Measurements from ENCODE around the gene THSD4. TPM values are rescaled to one million over a fixed set of nuclear protein-coding genes. Genes with fewer than 3 reads are reported as not detected.

The THSD4 gene
- total RNA-seq, 4 donors from 2014 or later = 23.0 to 68.5 (median 48.6) TPM

GRCh38 chr15:71551566-71551965, 436.3 kb downstream of the THSD4 start:
- no peaks in the 10 kb centered on the region for H3K4me1 ChIP-seq
- no peaks in the 10 kb centered on the region for H3K36me3 ChIP-seq
- H3K27ac ChIP-seq = no peak overlapping the region
- WGBS, 2 donors = 87 to 93% methylated on average over 5 of the region's 5 CpGs
- DNase-seq = no peak
- intact Hi-C loops (cut with DNase I) = no loop called here
- H3K4me3 ChIP-seq (replicated peaks in 1 of 3) = no peak overlapping the region
- no peaks in the 10 kb centered on the region for H3K27me3 ChIP-seq
- H3K9me3 ChIP-seq = no peaks in the 10 kb centered on the region
- no peak for TF ChIP-seq POLR2A (IDR thresholded peaks at IDR 0.05)
- no peak for TF ChIP-seq CTCF (IDR thresholded peaks at IDR 0.05)

- H3K27me3 ChIP-seq = no peaks in the 10 kb centered on the region
- 89 to 94% methylated on average over 3 of the region's 3 CpGs for WGBS, 2 donors
- H3K36me3 ChIP-seq = no peaks in the 10 kb centered on the region
- no peaks in the 10 kb centered on the region for H3K4me1 ChIP-seq
- H3K9me3 ChIP-seq = no peaks in the 10 kb centered on the region
- intact Hi-C loops (cut with DNase I) = no loop called here
- no peak overlapping the region for H3K4me3 ChIP-seq (replicated peaks in 1 of 3)
- H3K27ac ChIP-seq = no peak overlapping the region
- TF ChIP-seq CTCF (IDR thresholded peaks at IDR 0.05) = no peak
- TF ChIP-seq POLR2A (IDR thresholded peaks at IDR 0.05) = no peak
- no peak for DNase-seq
Measured at GRCh38 chr15:71559098-71559497, 443.8 kb downstream of the THSD4 start.

GRCh38 chr15:71559616-71560015, 444.3 kb downstream of the THSD4 start:
- no peak for TF ChIP-seq CTCF (IDR thresholded peaks at IDR 0.05)
- TF ChIP-seq POLR2A (IDR thresholded peaks at IDR 0.05) = no peak
- WGBS, 2 donors = 62 to 64% methylated on average over 3 of the region's 3 CpGs

GRCh38 chr15:71562251-71562650, 447.0 kb downstream of the THSD4 start:
- no peak overlapping the region for H3K27ac ChIP-seq
- H3K9me3 ChIP-seq = no peaks in the 10 kb centered on the region
- no peaks in the 10 kb centered on the region for H3K36me3 ChIP-seq
- no peak for TF ChIP-seq POLR2A (IDR thresholded peaks at IDR 0.05)
- no peak for TF ChIP-seq CTCF (IDR thresholded peaks at IDR 0.05)
- no peak for DNase-seq
- intact Hi-C loops (cut with DNase I) = no loop called here
- WGBS, 2 donors = 93 to 97% methylated on average over 5 of the region's 5 CpGs
- no peaks in the 10 kb centered on the region for H3K27me3 ChIP-seq
- H3K4me1 ChIP-seq = no peaks in the 10 kb centered on the region
- H3K4me3 ChIP-seq (replicated peaks in 1 of 3) = no peak overlapping the region

More at GRCh38 chr15:71559616-71560015, 444.3 kb downstream of the THSD4 start:
- Histone ChIP-seq H3K9me3 (no peaks in the 10 kb centered on the region), H3K27me3 (no peaks in the 10 kb centered on the region), H3K27ac (no peak overlapping the region), H3K4me1 (no peaks in the 10 kb centered on the region), H3K4me3 (replicated peaks in 1 of 3) (no peak overlapping the region), H3K36me3 (no peaks in the 10 kb centered on the region)
- intact Hi-C loops (cut with DNase I) = no loop called here
- no peak for DNase-seq

GRCh38 chr15:71564217-71564616, 448.9 kb downstream of the THSD4 start:
- TF ChIP-seq CTCF (IDR thresholded peaks at IDR 0.05) (no peak), POLR2A (IDR thresholded peaks at IDR 0.05) (no peak)
- H3K4me1 ChIP-seq = no peaks in the 10 kb centered on the region
- H3K4me3 ChIP-seq (replicated peaks in 1 of 3) = no peak overlapping the region
- DNase-seq = no peak
- H3K27me3 ChIP-seq = no peaks in the 10 kb centered on the region
- H3K36me3 ChIP-seq = no peaks in the 10 kb centered on the region
- intact Hi-C loops (cut with DNase I) = no loop called here
- H3K27ac ChIP-seq = no peak overlapping the region
- WGBS, 2 donors = 0 to 30% methylated on average over 1 of the region's 1 CpG
- no peaks in the 10 kb centered on the region for H3K9me3 ChIP-seq

All from thyroid gland (tissue), 4 donors.